ENCODE measurements around the gene LRIG2. TPM values are rescaled to one million over a fixed set of nuclear protein-coding genes. Genes with fewer than 3 reads are reported as not detected.

The LRIG2 gene
- total and polyA plus RNA-seq, 9 donors, result 7.4 to 32.4 (median 18.6) TPM

DNA sequence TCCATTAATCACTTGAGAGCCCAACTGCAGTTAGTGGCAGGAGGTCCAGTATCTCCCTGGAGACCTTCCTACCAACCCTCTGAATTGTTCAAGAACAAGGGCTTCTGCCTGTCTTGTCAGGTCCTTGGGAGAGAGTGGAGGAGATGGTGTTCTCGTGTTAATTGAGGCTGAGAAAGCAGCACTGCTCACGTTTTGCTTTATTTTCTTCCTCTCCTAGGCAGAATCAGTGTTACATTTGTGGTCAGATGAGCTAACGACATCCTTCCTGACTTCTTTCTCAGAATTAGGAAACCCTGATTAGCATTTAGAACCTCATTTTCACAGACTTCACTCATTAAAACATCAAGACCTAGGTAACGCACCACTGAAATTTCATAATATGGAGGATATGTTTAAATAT is 26.4 kb upstream of the LRIG2 start:
- Histone ChIP-seq H3K4me3 (no peak overlapping the region), H3K27me3 (no peaks in the 10 kb centered on the region), H3K36me3 (no peaks in the 10 kb centered on the region), H3K9me3 (no peaks in the 10 kb centered on the region), H3K27ac (no peak overlapping the region), H3K4me1 (ENCODE audit: insufficient read depth) (no peaks in the 10 kb centered on the region)
- WGBS, 3 donors, result 70 to 76% (median 76%) methylated on average over 4 of the region's 4 CpGs
- no peak for DNase-seq
- intact Hi-C loops (cut with DNase I), result loop anchor here in 3 of 4 donors (10.0 kb wide), 2 partner anchors 162 to 332 kb away; partner anchors contain the start of gene PPM1J (in 2 of the 3)
- TF ChIP-seq POLR2A (IDR thresholded peaks at IDR 0.05), result no peak
- TF ChIP-seq, protein P1, sequence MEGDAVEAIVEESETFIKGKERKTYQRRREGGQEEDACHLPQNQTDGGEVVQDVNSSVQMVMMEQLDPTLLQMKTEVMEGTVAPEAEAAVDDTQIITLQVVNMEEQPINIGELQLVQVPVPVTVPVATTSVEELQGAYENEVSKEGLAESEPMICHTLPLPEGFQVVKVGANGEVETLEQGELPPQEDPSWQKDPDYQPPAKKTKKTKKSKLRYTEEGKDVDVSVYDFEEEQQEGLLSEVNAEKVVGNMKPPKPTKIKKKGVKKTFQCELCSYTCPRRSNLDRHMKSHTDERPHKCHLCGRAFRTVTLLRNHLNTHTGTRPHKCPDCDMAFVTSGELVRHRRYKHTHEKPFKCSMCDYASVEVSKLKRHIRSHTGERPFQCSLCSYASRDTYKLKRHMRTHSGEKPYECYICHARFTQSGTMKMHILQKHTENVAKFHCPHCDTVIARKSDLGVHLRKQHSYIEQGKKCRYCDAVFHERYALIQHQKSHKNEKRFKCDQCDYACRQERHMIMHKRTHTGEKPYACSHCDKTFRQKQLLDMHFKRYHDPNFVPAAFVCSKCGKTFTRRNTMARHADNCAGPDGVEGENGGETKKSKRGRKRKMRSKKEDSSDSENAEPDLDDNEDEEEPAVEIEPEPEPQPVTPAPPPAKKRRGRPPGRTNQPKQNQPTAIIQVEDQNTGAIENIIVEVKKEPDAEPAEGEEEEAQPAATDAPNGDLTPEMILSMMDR (IDR thresholded peaks at IDR 0.05), result no peak
- TF ChIP-seq EP300 (IDR thresholded peaks at IDR 0.05), result no peak

DNA sequence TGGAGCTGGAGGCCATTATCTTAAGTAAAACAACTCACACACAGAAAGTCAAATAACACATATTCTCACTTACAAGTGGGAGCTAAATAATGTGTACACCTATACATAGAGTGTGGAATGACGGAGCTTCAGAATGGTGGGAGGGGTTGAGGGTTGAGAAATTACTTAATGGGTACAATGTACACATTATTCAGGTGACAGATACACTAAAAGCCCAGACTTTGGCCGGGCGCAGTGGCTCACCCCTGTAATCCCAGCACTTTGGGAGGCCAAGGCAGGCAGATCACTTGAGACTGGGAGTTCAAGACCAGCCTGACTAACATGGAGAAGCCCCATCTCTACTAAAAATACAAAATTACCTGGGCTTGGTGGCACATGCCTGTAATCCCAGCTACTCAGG is 24.9 kb upstream of the LRIG2 start:
- no peaks in the 10 kb centered on the region for H3K27me3 ChIP-seq
- TF ChIP-seq, protein P1 (IDR thresholded peaks at IDR 0.05), result no peak
- TF ChIP-seq POLR2A (IDR thresholded peaks at IDR 0.05), result no peak
- no peaks in the 10 kb centered on the region for H3K36me3 ChIP-seq
- no peak overlapping the region for H3K27ac ChIP-seq
- 95 to 97% (median 97%) methylated on average over 3 of the region's 3 CpGs for WGBS, 3 donors
- no peak for DNase-seq
- intact Hi-C loops (cut with DNase I), result loop anchor here in 3 of 4 donors (10.0 kb wide), 2 partner anchors 163 to 333 kb away; partner anchors contain the start of gene PPM1J (in 2 of the 3)
- H3K9me3 ChIP-seq, result no peaks in the 10 kb centered on the region
- H3K4me3 ChIP-seq, result no peak overlapping the region
- H3K4me1 ChIP-seq (ENCODE audit: insufficient read depth), result no peaks in the 10 kb centered on the region

DNA sequence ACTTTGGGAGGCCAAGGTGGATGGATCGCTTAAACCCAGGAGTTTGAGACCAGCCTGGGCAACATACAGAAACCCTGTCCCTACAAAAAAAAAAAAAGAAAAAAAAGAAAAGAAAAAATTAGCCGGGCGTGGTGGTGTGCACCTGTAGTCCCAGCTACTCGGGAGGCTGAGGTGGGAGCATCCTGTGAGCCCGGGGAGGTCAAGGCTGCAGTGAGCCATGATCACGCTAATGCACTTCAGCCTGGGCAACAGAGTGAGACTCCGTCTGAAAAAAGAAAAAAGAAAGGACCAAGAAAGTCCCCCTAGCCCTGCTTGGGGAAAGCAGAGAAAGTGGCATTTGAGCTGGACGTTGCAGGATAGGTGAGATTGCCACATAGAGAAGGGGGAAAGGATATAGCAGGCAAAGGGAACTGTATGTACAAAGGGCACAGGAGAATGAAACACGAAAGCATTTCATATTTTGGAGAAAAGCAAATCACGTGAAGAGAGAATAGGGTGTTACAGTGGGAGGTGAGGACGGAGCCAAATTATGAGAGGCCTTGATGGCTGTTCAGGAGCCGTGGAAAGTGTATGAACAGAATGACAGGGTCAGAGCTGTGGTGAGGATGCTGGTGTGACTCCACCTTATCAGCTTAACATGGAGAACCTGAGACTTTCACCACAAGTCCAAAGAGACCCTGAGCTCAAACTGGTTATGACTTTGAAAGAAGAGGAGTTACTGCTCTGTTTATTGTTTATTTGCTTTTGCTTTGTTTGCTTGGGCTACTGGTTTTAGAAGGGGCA is 19.5 kb upstream of the LRIG2 start:
- intact Hi-C loops (cut with DNase I), result no loop called here
- H3K4me3 ChIP-seq, result no peak overlapping the region
- no peaks in the 10 kb centered on the region for H3K27me3 ChIP-seq
- TF ChIP-seq, protein P1 (IDR thresholded peaks at IDR 0.05), result no peak
- no peak for TF ChIP-seq POLR2A (IDR thresholded peaks at IDR 0.05)
- no peaks in the 10 kb centered on the region for H3K9me3 ChIP-seq
- H3K4me1 ChIP-seq (ENCODE audit: insufficient read depth), result peaks cover 1% of the 10 kb centered on the region
- no peak for DNase-seq
- H3K36me3 ChIP-seq, result no peaks in the 10 kb centered on the region
- H3K27ac ChIP-seq, result no peak overlapping the region
- 67 to 70% (median 69%) methylated on average over 12 of the region's 12 CpGs for WGBS, 3 donors

GRCh38 chr1:113055570-113055969 is 17.4 kb upstream of the LRIG2 start:
- Histone ChIP-seq H3K4me3 (no peak overlapping the region), H3K27ac (no peak overlapping the region), H3K9me3 (no peaks in the 10 kb centered on the region), H3K4me1 (ENCODE audit: insufficient read depth) (peaks cover 1% of the 10 kb centered on the region), H3K36me3 (no peaks in the 10 kb centered on the region), H3K27me3 (no peaks in the 10 kb centered on the region)
- WGBS, 3 donors, result 98 to 100% (median 100%) methylated on average over 1 of the region's 1 CpG
- intact Hi-C loops (cut with DNase I), result no loop called here
- TF ChIP-seq EP300 (IDR thresholded peaks at IDR 0.05), result no peak
- no peak for TF ChIP-seq POLR2A (IDR thresholded peaks at IDR 0.05)
- TF ChIP-seq, protein P1 (IDR thresholded peaks at IDR 0.05), result no peak
- DNase-seq, result no peak
